CD4-positive, alpha-beta T cell (primary cell): ENCODE data around the gene GOLGA7B. TPM values are rescaled to one million over a fixed set of nuclear protein-coding genes. Genes with fewer than 3 reads are reported as not detected.

Source experiments
- ATAC-seq: fragments of 200-7000 bp; cut with Tn5 transposase; one replicate; pipeline ENCODE4 v1.10.0; 2022; ENCODE audit warnings: mild to moderate bottlenecking; ENCODE audit not compliant: poor library complexity
- CTCF ChIA-PET: fragments of 350-600 bp; sonication (Branson Sonifier 250); formaldehyde crosslinking; loops from one replicate; lab custom pipeline; 2021; ENCODE audit warnings: antibody characterized with exemption, inconsistent platforms; lab: Charles Lee
- POLR2A ChIA-PET: fragments of 350-600 bp; sonication (Branson Sonifier 250); formaldehyde crosslinking; loops from one replicate; lab custom pipeline; 2021; ENCODE audit warnings: antibody characterized with exemption, inconsistent platforms; lab: Charles Lee
- DNase-seq, 14 experiments: peaks; one replicate each; pipeline ENCODE4 v3.0.0-alpha.2; 2013 to 2020; ENCODE audit warnings: mixed read lengths in 2 of 14
- H3K27ac ChIP-seq, 2 donors: one replicate each; pipeline versions ENCODE4 v1.5.1 to v1.7.0; 2013; ENCODE audit warnings: low read length in 2 of 2, low read depth in 1 of 2, mild to moderate bottlenecking in 1 of 2
- H3K27me3 ChIP-seq, 2 experiments: 1 replicate in 1 of 2; 2 replicates in 1 of 2; pipeline versions ENCODE4 v1.6.1 to v1.7.0; 2013; ENCODE audit warnings: low read length in 2 of 2, control low read depth in 1 of 2, mild to moderate bottlenecking in 1 of 2, moderate library complexity in 1 of 2; ENCODE audit not compliant: insufficient read depth in 2 of 2, control insufficient read depth in 1 of 2
- H3K36me3 ChIP-seq: one replicate; pipeline ENCODE4 v1.6.1; 2013; ENCODE audit warnings: low read length, control low read depth; ENCODE audit not compliant: insufficient read depth
- H3K4me1 ChIP-seq: one replicate; pipeline ENCODE4 v1.6.1; 2013; ENCODE audit warnings: low read length, control low read depth; ENCODE audit not compliant: insufficient read depth
- H3K4me3 ChIP-seq: one replicate; pipeline ENCODE4 v1.5.1; 2013; ENCODE audit warnings: mild to moderate bottlenecking, low read length, moderate library complexity
- H3K9me3 ChIP-seq, 2 experiments: 1 replicate in 1 of 2; 2 replicates in 1 of 2; pipeline versions ENCODE4 v1.6.1 to v1.7.0; 2013; ENCODE audit warnings: low read length in 2 of 2, mild to moderate bottlenecking in 2 of 2, control low read depth in 1 of 2, moderate library complexity in 1 of 2; ENCODE audit not compliant: control insufficient read depth in 1 of 2, insufficient read depth in 1 of 2
- H3K27ac Mint-ChIP-seq: one replicate; pipeline ENCODE4 v1.8.0; 2020; ENCODE audit warnings: mixed read lengths
- H3K27me3 Mint-ChIP-seq: one replicate; pipeline ENCODE4 v1.8.0; 2021; ENCODE audit warnings: mixed read lengths
- H3K36me3 Mint-ChIP-seq: one replicate; pipeline ENCODE4 v1.8.0; 2021; ENCODE audit warnings: low read depth, mixed read lengths
- H3K4me1 Mint-ChIP-seq: one replicate; pipeline ENCODE4 v1.8.0; 2021; ENCODE audit warnings: low read depth, mixed read lengths
- H3K4me3 Mint-ChIP-seq: one replicate; pipeline ENCODE4 v1.8.0; 2020; ENCODE audit warnings: mild to moderate bottlenecking, mixed read lengths
- H3K9me3 Mint-ChIP-seq: one replicate; pipeline ENCODE4 v1.8.0; 2020; ENCODE audit warnings: mixed read lengths
- CTCF ChIP-seq: fragments of 200-600 bp; IDR thresholded peaks from one replicate; pipeline ENCODE4 v1.8.0; 2022; ENCODE audit warnings: antibody characterized with exemption, mild to moderate bottlenecking
- intact Hi-C, 2 experiments: fragments of 100-400 bp; cut with DNase I in 1 of 2; cut with micrococcal nuclease in 1 of 2; formaldehyde crosslinking; loops; one replicate each; pipeline versions ENCODE4 v1.15.1 to v1.9.0; 2023 to 2025; cut with DNase I, micrococcal nuclease
- total RNA-seq, 174 experiments: library from RNA in 2 of 174; stranded (reverse) in 2 of 174; gene quantifications; one replicate each; pipeline ENCODE4 v1.2.3 and lab custom pipeline; 2021 to 2026

Gene GOLGA7B
- total RNA-seq, 2 experiments from 2014 or later: 4.5 to 6.1 TPM

- Histone ChIP-seq H3K27me3 (no peaks in the 10 kb centered on the region), H3K36me3 (no peaks in the 10 kb centered on the region), H3K27ac (no peak overlapping the region), H3K9me3 (no peaks in the 10 kb centered on the region), H3K4me1 (no peaks in the 10 kb centered on the region), H3K4me3 (no peak overlapping the region)
- intact Hi-C loops: no loop called here
- H3K36me3 Mint-ChIP-seq: no peaks in the 10 kb centered on the region
- TF ChIP-seq CTCF: no peak
- ChIA-PET CTCF (no interaction called here), POLR2A (no interaction called here)
- no peak for DNase-seq
- no peaks in the 10 kb centered on the region for H3K4me1 Mint-ChIP-seq
- ATAC-seq: no peak
- H3K9me3 Mint-ChIP-seq: no peaks in the 10 kb centered on the region
- H3K27ac Mint-ChIP-seq: no peak overlapping the region
- H3K4me3 Mint-ChIP-seq: no peak overlapping the region
- H3K27me3 Mint-ChIP-seq: peaks cover 8% of the 10 kb centered on the region
Observed at GRCh38 chr10:97886286-97886685, 36.6 kb downstream of the GOLGA7B start.

GRCh38 chr10:97887399-97887798, 37.8 kb downstream of the GOLGA7B start:
- CTCF ChIA-PET: no interaction called here
- Histone ChIP-seq H3K9me3 (peaks cover 0 to 5% of the 10 kb centered on the region in 2 experiments), H3K4me1 (no peaks in the 10 kb centered on the region), H3K4me3 (no peak overlapping the region), H3K27me3 (no peaks in the 10 kb centered on the region), H3K36me3 (no peaks in the 10 kb centered on the region), H3K27ac (no peak overlapping the region)
- Mint-ChIP-seq H3K4me1 (no peaks in the 10 kb centered on the region), H3K27ac (no peak overlapping the region), H3K4me3 (no peak overlapping the region), H3K27me3 (peaks cover 14% of the 10 kb centered on the region), H3K9me3 (no peaks in the 10 kb centered on the region), H3K36me3 (no peaks in the 10 kb centered on the region)
- no peak for TF ChIP-seq CTCF
- DNase-seq (no peak), ATAC-seq (no peak)
- intact Hi-C loops: no loop called here
- POLR2A ChIA-PET: no interaction called here

GRCh38 chr10:97888134-97888533, 38.5 kb downstream of the GOLGA7B start:
- Histone ChIP-seq H3K27ac (no peak overlapping the region), H3K4me3 (no peak overlapping the region), H3K4me1 (no peaks in the 10 kb centered on the region), H3K36me3 (no peaks in the 10 kb centered on the region), H3K9me3 (peaks cover 0 to 5% of the 10 kb centered on the region in 2 experiments), H3K27me3 (no peaks in the 10 kb centered on the region)
- ChIA-PET POLR2A (no interaction called here), CTCF (no interaction called here)
- no peaks in the 10 kb centered on the region for H3K9me3 Mint-ChIP-seq
- no peak for TF ChIP-seq CTCF
- no peak overlapping the region for H3K4me3 Mint-ChIP-seq
- no peak overlapping the region for H3K27ac Mint-ChIP-seq
- intact Hi-C loops: no loop called here
- no peaks in the 10 kb centered on the region for H3K4me1 Mint-ChIP-seq
- DNase-seq: no peak
- peaks cover 14% of the 10 kb centered on the region for H3K27me3 Mint-ChIP-seq
- no peak for ATAC-seq
- H3K36me3 Mint-ChIP-seq: no peaks in the 10 kb centered on the region
